Measurements from ENCODE around the gene STK17B. TPM values are rescaled to one million over a fixed set of nuclear protein-coding genes. Genes with fewer than 3 reads are reported as not detected.

STK17B gene
- total RNA-seq, 2 experiments from 2014 or later = 389 to 511 TPM

GRCh38 chr2:196088203-196088602 is 83.2 kb downstream of the STK17B start:
- DNase-seq (no peak), ATAC-seq (no peak)
- Mint-ChIP-seq H3K27ac (no peak overlapping the region), H3K36me3 (peaks cover 24% of the 10 kb centered on the region), H3K9me3 (ENCODE audit: low read depth) (peaks cover 8% of the 10 kb centered on the region), H3K27me3 (no peaks in the 10 kb centered on the region), H3K4me1 (peaks cover 21% of the 10 kb centered on the region), H3K4me3 (no peak overlapping the region)
- CTCF ChIA-PET = interaction anchor here (1.0 kb wide), 1 partner anchor 10 kb away, joined by 3 read pairs; no protein-coding TSS in a partner anchor

- ATAC-seq (peak; percentile 80), DNase-seq (peak; percentile 56)
- Mint-ChIP-seq H3K27ac (peak overlapping the region; percentile 67), H3K4me1 (peaks cover 25% of the 10 kb centered on the region), H3K9me3 (ENCODE audit: low read depth) (peaks cover 20% of the 10 kb centered on the region), H3K27me3 (no peaks in the 10 kb centered on the region), H3K4me3 (peak overlapping the region; percentile 38), H3K36me3 (peaks cover 38% of the 10 kb centered on the region)
- CTCF ChIA-PET = interaction anchor here (0.8 to 1.6 kb wide), 6 partner anchors 9 to 367 kb away, joined by 3 to 11 read pairs (median 4); no protein-coding TSS in a partner anchor
Observed at GRCh38 chr2:196086517-196087368, 84.6 kb downstream of the STK17B start.

DNA sequence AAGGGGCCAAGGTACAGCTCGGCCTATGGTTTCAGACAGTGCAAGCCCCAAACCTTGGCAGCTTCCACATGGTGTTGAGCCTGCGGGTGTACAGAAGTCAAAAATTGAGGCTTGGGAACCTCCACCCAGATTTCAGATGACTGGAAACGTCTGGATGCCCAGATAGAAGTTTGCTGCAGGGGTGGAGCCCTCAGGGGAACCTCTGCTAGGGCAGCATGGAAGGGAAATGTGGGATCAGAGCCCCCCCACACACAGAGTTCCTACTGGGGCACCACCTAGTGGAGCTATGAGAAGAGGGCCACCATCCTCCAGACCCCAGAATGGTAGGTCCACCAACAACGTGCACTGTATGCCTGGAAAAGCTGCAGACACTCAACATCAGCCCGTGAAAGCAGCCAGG is 87.8 kb downstream of the STK17B start:
- CTCF ChIA-PET = interaction anchor here (0.9 kb wide), 1 partner anchor 182 kb away, joined by 3 read pairs; no protein-coding TSS in a partner anchor
- peaks cover 37% of the 10 kb centered on the region for H3K36me3 Mint-ChIP-seq
- ATAC-seq (no peak), DNase-seq (no peak)
- peaks cover 34% of the 10 kb centered on the region for H3K4me1 Mint-ChIP-seq
- peaks cover 20% of the 10 kb centered on the region for H3K9me3 Mint-ChIP-seq (ENCODE audit: low read depth)
- no peaks in the 10 kb centered on the region for H3K27me3 Mint-ChIP-seq
- no peak overlapping the region for H3K27ac Mint-ChIP-seq
- H3K4me3 Mint-ChIP-seq = no peak overlapping the region

Other genes starting within 250 kb of the STK17B start
- under 1 TPM in 1 of 2 experiments, not detected in 1; 0.20 TPM for gene DNAH7, start 102.7 kb downstream of the STK17B start, total RNA-seq

Measured in activated CD8-positive, alpha-beta memory T cell treated with anti-CD3 and anti-CD28 coated beads, Interleukin-2, amount 10 ng/mL, durations not matched to agents 7 days and 5 days (primary cell).